ENCODE measurements around the gene TWIST2.

Gene TWIST2

GRCh38 chr2:238874330-238875050 is 26.6 kb downstream of the TWIST2 start:
- no peak for DNase-seq

- no peak for DNase-seq
Measured at GRCh38 chr2:238875101-238875470, 27.2 kb downstream of the TWIST2 start.

GRCh38 chr2:238875471-238876231 is 27.8 kb downstream of the TWIST2 start:
- no peak for DNase-seq

DNA sequence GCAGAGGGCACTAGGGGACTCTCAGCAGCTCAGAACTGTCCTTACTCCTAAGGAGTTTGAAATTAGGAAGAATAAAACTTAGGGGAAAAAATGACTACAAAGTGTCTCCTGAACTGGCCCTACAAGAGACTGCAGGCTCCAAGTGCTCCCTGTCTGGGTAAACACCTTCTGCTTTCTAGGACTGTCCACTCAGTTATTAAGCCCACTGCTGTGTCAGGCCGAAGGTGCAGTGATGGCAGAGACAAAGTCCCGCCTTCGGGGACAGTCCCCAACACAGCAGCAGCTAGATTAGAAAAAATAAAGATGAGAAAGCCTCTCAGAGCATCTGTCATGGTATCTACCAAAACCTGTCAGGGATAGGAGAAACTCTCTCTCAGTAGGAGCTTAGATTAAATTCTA is 28.3 kb downstream of the TWIST2 start:
- no peak for DNase-seq

- DNase-seq = no peak
Measured at GRCh38 chr2:238878051-238878735, 30.3 kb downstream of the TWIST2 start.

GRCh38 chr2:238879043-238879442 is 31.2 kb downstream of the TWIST2 start:
- DNase-seq = no peak

- DNase-seq = peak; percentile 30
Measured at GRCh38 chr2:238879621-238880377, 31.9 kb downstream of the TWIST2 start.

DNA sequence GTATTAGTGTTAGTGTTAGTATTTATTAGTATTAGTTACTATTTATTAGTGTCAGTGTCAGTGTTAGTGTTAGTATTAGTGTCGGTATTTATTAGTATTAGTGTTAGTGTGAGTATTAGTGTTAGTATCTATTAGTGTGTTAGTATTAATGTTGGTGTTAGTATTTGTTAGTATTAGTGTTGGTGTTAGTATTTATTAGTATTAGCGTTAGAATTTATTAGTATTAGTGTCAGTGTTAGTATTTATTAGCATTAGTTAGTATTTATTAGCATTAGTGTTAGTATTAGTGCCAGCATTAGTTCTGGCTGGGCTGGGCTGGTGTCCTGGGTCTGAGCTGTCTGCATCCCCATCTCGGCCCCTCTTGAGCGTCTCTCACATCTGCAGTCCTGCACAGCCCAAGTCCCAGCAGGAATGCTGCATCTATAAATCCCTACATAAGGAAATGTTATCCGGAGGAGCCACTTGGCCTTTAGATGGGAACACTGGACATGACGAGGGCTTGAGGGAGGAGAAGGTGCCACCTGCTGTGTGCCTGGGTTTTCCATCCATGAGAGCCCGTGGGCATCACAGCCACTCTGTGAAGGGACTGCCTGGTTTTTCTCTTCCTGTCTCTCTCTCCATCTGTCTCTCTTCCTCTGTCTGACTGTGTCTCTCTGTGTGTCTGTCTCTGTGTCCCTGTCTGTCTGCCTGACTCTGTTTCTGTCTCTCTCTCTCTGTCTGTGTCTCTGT is 33.6 kb downstream of the TWIST2 start:
- DNase-seq = no peak

DNA sequence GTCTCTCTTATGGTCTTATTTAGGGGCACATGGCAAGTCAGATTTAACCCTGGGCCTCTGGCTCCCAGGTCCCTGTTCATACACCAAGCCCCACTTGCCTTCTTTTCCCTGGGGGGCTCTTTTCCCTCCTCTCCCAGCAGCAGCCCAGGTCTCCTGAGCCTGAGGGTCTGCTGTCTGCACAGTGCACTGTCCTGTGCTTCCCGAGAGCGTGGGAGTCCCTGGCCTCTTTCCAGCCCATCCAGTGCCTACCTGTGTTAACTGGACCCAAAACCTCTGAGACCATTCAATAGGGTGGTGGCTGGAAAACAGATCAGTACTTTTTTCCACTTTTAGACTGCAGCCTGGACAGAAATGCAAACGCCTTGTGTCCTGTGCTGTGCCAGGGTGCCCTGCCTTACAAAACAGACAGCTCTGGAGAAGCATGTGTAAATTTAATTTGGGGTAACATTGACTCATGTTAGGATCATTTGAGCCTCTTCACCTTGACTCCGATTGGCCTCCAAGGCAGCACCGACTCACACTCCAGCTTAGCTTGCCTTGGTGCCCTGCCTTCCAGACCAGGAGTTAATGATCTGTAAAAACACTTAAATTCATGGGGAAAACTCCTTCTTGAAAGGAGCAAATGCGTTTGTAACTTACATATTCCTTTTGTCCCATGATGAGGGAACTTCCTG is 34.3 kb downstream of the TWIST2 start:
- no peak for DNase-seq

DNA sequence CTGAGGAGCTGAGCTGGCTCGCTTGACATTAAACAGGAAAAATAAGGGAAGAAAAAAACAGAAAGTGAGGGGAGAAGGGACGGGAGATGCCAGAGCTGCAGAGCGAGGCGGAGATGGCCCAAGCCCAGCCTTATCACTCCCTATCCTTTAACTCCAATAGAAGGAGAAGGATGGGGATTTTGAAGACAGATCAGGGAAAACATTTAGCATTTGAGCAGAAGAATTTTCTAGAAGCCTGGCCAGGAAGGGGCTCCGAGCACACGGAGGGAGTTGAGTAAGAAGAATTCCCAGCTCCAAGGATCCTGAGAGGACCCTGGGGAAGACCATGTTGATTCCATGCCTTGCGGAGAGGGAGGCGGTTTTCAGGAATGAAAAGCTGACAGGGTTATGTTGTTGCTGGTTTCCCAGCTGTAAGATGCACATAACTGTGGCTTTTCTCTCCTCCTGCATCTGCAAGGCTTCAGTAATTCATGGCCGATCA is 35.6 kb downstream of the TWIST2 start:
- DNase-seq = no peak

DNA sequence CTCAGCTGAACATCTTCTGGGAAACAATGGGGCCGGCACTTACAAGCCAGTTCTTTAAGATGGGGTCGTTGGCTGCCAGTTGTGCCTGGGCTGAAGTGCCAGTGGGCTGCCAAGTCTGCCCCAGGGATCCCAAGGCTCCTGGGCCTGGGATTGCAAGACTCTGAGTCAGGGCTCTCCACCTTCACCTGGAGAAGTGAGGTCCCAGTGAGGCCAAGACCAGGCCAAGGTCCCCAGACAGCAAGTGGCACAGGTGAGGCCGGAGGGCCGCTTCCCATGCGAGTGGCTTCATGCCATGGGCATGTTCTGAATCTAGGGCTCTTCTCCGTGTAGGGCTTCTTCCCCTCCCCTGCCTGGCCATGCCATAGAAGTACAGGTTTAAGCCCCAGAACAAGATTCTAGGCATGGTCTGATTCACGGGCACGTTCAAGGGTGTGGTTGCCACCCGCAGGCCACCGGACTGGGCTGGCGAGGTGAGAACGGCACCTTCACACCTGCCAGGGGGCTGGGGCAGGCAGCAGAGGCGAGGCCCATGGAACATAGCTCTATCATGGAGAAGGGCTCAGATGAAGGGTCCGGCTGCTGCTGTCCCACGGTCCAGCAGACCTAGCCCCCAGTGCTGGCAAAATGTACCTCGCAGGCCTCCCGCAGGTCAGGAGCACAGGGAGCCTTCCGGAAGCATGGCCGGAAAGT is 36.4 kb downstream of the TWIST2 start:
- no peak for DNase-seq

GRCh38 chr2:238884812-238885408 is 37.0 kb downstream of the TWIST2 start:
- no peak for DNase-seq

DNA sequence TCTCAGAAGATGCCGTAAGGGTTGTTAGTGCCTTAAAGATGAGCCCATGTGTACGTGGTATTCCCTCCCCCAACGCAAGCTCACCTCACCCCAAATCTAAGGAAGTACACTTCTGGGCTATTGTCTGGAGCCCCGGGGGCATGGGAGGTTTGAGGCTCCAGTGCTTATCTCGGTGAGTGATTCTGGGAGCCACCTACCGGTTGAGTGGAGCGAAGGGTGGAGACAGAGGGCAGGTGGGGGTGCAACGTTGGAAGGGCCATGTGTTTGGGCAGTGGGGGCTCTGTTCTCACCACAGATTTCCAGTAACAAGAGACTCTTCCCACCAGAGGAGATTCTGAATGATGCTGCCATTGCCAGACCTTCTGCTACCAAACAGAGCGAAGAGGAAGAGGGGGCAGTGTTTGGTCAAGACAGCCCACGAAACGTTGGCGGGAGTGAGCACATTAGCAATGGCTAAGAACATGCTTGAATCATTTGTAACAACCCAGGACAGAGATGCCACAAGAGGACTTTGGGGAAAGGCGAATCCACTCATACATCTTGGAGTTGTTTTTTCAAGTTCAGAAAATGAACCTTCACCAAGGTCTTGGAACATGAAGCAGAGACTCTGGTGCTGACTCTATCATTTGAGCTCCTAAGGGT is 38.7 kb downstream of the TWIST2 start:
- no peak for DNase-seq

GRCh38 chr2:238887616-238888015 is 39.7 kb downstream of the TWIST2 start:
- no peak for DNase-seq

DNA sequence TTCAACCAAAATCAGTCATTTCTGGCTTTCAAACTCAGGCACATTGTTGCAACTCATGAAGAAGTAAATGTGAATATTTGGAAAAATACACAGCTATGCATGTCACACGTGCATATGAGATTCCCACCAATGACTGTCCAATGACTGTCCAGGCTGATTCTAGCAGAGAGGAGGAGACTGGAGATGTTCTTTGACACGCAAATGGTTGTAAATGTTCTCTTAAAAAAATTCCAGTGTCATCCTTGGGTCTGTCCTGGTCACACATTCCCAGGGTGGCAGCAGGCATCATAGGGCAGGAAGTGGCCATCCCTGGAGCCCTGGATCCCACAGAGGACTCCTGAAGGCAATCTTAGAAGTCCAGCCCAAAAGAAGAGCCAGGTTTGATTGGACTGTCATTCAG is 40.9 kb downstream of the TWIST2 start:
- DNase-seq = no peak

- no peak for DNase-seq
Measured at GRCh38 chr2:238890131-238890530, 42.2 kb downstream of the TWIST2 start.

DNA sequence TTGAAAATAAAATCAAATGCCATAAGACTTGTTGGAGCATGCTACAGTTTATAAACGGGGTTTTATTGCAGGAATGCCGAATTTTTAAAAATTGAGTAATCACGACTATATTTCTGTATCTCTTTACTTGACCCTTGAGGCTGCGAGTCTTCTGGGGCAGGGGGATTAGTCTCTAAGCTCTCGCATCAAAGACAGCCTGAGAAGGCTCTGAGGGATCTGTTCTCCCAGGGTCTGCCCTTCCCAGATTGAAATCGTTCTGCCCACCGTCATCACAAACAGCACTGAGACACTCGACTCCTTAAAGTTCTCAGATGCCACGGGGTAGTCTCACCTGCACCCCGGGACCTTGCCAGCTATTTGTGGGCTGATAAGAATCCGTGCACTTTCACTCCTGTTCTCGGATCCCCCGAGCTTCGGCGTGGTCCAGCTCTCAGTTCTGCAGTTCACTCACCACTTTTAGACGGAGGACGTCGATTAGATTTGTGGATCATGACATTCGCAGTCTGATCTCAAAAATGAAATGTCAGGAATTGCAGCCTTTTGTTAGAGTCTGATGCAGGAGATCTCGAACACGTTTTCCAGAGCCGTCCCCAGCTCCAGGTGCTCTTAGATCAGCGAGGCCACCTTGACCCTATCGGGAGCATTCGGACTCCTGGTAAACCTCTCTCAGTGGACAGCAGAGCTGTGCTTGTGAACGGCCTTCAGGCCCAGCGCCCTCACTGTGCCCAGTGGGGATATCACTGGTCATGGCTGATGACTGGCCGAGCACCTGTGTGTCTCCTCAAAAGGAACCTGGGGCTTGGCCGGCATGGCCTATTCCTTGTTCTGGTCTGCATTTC is 43.0 kb downstream of the TWIST2 start:
- DNase-seq = no peak

GRCh38 chr2:238891457-238892203 is 43.7 kb downstream of the TWIST2 start:
- no peak for DNase-seq

DNA sequence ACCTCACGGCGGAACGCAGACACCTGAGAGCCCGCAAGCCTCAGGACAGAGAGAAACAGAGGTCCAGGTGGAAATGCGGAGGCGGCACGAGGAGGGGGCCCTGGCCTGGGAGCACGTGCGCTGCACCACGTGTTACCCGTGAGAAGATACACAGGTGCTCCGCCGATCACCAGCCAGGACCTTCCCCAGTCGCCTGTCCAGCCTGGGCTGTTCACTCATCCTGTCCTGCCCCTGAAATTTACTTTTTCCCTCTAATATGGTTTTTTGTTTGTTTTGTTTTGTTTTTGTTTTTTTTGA is 44.3 kb downstream of the TWIST2 start:
- no peak for DNase-seq

Measured in stimulated activated CD8-positive, alpha-beta memory T cell treated with anti-CD3 and anti-CD28 coated beads, Interleukin-4, amount 100 ng/mL, for 48 hours (primary cell).